ENCODE data around the gene AJAP1. TPM values are rescaled to one million over a fixed set of nuclear protein-coding genes. Genes with fewer than 3 reads are reported as not detected.

The AJAP1 gene
- total and polyA plus RNA-seq, 2 donors (not counting 1 experiment from before 2014, with no cell fraction given): 0.01 TPM; not detected in 1

DNA sequence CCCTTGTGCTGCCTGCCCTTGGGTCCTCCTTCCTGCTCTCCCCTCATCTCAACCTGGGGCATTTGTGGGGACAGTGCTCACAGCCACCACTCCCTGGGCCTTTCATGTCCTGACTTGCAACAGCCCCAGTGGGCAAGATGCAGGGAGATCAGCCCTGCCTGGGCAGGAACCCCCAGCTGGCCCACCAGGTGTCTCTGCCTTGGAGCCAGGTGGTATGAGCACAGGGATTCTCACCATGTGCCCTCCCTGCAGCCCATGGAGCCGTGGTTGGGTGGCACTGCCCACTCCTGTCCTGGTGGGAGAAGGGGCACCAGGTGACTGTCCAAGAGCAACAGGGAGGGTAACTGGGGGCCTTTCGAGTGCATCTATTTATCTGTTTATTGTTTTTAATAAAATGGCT, 100.4 kb downstream of the AJAP1 start:
- H3K4me1 ChIP-seq (ENCODE audit: control insufficient read depth, extremely low read depth, insufficient read depth, low read length): no peaks in the 10 kb centered on the region
- no peak overlapping the region for H2AFZ ChIP-seq (ENCODE audit: low read length)
- no peaks in the 10 kb centered on the region for H3K27me3 ChIP-seq (ENCODE audit: control insufficient read depth, insufficient read depth, low read length)
- H3K9me3 ChIP-seq (ENCODE audit: control insufficient read depth, insufficient read depth, low read depth, low read length): no peaks in the 10 kb centered on the region
- H3K79me2 ChIP-seq (ENCODE audit: control insufficient read depth, insufficient read depth, low read length): no peaks in the 10 kb centered on the region
- no peak for DNase-seq (ENCODE audit: low read depth in 2 of 2)
- no peak overlapping the region for H3K9ac ChIP-seq (ENCODE audit: insufficient read depth, low read length)
- H3K4me2 ChIP-seq (ENCODE audit: extremely low read depth, insufficient read depth, low read length): no peak overlapping the region
- TF ChIP-seq, protein P1, sequence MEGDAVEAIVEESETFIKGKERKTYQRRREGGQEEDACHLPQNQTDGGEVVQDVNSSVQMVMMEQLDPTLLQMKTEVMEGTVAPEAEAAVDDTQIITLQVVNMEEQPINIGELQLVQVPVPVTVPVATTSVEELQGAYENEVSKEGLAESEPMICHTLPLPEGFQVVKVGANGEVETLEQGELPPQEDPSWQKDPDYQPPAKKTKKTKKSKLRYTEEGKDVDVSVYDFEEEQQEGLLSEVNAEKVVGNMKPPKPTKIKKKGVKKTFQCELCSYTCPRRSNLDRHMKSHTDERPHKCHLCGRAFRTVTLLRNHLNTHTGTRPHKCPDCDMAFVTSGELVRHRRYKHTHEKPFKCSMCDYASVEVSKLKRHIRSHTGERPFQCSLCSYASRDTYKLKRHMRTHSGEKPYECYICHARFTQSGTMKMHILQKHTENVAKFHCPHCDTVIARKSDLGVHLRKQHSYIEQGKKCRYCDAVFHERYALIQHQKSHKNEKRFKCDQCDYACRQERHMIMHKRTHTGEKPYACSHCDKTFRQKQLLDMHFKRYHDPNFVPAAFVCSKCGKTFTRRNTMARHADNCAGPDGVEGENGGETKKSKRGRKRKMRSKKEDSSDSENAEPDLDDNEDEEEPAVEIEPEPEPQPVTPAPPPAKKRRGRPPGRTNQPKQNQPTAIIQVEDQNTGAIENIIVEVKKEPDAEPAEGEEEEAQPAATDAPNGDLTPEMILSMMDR (conservative IDR thresholded peaks at IDR 0.05 in 1 of 2, IDR thresholded peaks at IDR 0.05 in 1 of 2; ENCODE audit: low read depth in 1 of 2, low read length in 2 of 2): no peak
- no peak for TF ChIP-seq EZH2 (IDR thresholded peaks at IDR 0.05; ENCODE audit: low read length, missing control alignments)
- no peak overlapping the region for H3K4me3 ChIP-seq (replicated peaks in 1 of 4; ENCODE audit: control extremely low read depth in 1 of 4, insufficient read depth in 1 of 4, low read depth in 3 of 4, low read length in 4 of 4)
- H3K27ac ChIP-seq (ENCODE audit: insufficient read depth, low read length): no peak overlapping the region
- no peaks in the 10 kb centered on the region for H3K36me3 ChIP-seq (ENCODE audit: control insufficient read depth, insufficient read depth, low read length)
- H4K20me1 ChIP-seq (ENCODE audit: control insufficient read depth, extremely low read depth, insufficient read depth, low read length): no peaks in the 10 kb centered on the region

DNA sequence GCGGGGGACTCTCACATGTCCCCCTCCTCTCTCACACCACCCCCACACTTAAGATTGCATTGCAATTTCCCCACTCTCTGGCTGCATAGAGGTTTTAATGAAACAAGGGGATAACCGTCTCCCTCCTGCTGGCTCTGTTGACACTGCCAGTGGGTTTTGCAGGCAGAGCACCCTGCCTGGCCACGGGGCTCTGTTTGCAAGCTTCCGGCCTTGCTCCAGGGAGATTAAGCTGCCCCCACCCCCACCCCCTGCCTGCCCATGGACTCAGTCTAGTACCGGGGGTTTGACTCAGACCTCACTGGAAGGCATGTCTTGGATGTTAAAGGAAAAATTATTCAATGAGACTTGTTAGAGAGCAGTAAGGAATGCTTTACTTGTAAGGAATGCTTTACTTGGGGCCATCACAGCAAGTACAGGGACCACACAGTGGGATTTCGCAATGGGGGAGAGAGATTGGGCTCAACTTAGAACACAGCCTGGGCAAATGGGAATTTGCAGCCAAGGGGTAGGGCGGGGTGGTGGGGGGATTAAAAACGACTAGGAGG, 101.0 kb downstream of the AJAP1 start:
- peak in 1 of 2 donors; percentile 59 for DNase-seq (ENCODE audit: low read depth in 2 of 2)
- TF ChIP-seq EZH2 (IDR thresholded peaks at IDR 0.05; ENCODE audit: low read length, missing control alignments): no peak
- TF ChIP-seq, protein P1 (conservative IDR thresholded peaks at IDR 0.05 in 1 of 2, IDR thresholded peaks at IDR 0.05 in 1 of 2; ENCODE audit: low read depth in 1 of 2, low read length in 2 of 2): no peak

GRCh38 chr1:4755864-4756504, 101.6 kb downstream of the AJAP1 start:
- Histone ChIP-seq H3K4me1 (ENCODE audit: control insufficient read depth, extremely low read depth, insufficient read depth, low read length) (no peaks in the 10 kb centered on the region), H3K27ac (ENCODE audit: insufficient read depth, low read length) (no peak overlapping the region), H3K9me3 (ENCODE audit: control insufficient read depth, insufficient read depth, low read depth, low read length) (no peaks in the 10 kb centered on the region), H4K20me1 (ENCODE audit: control insufficient read depth, extremely low read depth, insufficient read depth, low read length) (no peaks in the 10 kb centered on the region), H3K27me3 (ENCODE audit: control insufficient read depth, insufficient read depth, low read length) (no peaks in the 10 kb centered on the region), H3K4me2 (ENCODE audit: extremely low read depth, insufficient read depth, low read length) (no peak overlapping the region), H2AFZ (ENCODE audit: low read length) (no peak overlapping the region), H3K36me3 (ENCODE audit: control insufficient read depth, insufficient read depth, low read length) (no peaks in the 10 kb centered on the region), H3K4me3 (replicated peaks in 1 of 4; ENCODE audit: control extremely low read depth in 1 of 4, insufficient read depth in 1 of 4, low read depth in 3 of 4, low read length in 4 of 4) (no peak overlapping the region), H3K79me2 (ENCODE audit: control insufficient read depth, insufficient read depth, low read length) (no peaks in the 10 kb centered on the region), H3K9ac (ENCODE audit: insufficient read depth, low read length) (no peak overlapping the region)
- TF ChIP-seq EZH2 (IDR thresholded peaks at IDR 0.05; ENCODE audit: low read length, missing control alignments): no peak
- TF ChIP-seq, protein P1 (conservative IDR thresholded peaks at IDR 0.05 in 1 of 2, IDR thresholded peaks at IDR 0.05 in 1 of 2; ENCODE audit: low read depth in 1 of 2, low read length in 2 of 2): no peak
- no peak for DNase-seq (ENCODE audit: low read depth in 2 of 2)

More for the DNA sequence above, 101.0 kb downstream of the AJAP1 start:
- no peaks in the 10 kb centered on the region for H4K20me1 ChIP-seq (ENCODE audit: control insufficient read depth, extremely low read depth, insufficient read depth, low read length)
- H3K4me2 ChIP-seq (ENCODE audit: extremely low read depth, insufficient read depth, low read length): no peak overlapping the region
- no peak overlapping the region for H2AFZ ChIP-seq (ENCODE audit: low read length)
- no peak overlapping the region for H3K27ac ChIP-seq (ENCODE audit: insufficient read depth, low read length)
- H3K36me3 ChIP-seq (ENCODE audit: control insufficient read depth, insufficient read depth, low read length): no peaks in the 10 kb centered on the region
- no peaks in the 10 kb centered on the region for H3K4me1 ChIP-seq (ENCODE audit: control insufficient read depth, extremely low read depth, insufficient read depth, low read length)
- no peaks in the 10 kb centered on the region for H3K9me3 ChIP-seq (ENCODE audit: control insufficient read depth, insufficient read depth, low read depth, low read length)
- H3K27me3 ChIP-seq (ENCODE audit: control insufficient read depth, insufficient read depth, low read length): no peaks in the 10 kb centered on the region
- no peaks in the 10 kb centered on the region for H3K79me2 ChIP-seq (ENCODE audit: control insufficient read depth, insufficient read depth, low read length)
- no peak overlapping the region for H3K4me3 ChIP-seq (replicated peaks in 1 of 4; ENCODE audit: control extremely low read depth in 1 of 4, insufficient read depth in 1 of 4, low read depth in 3 of 4, low read length in 4 of 4)
- no peak overlapping the region for H3K9ac ChIP-seq (ENCODE audit: insufficient read depth, low read length)

Measured in fibroblast of lung (primary cell).